ENCODE results near the gene DNAH14. TPM values are rescaled to one million over a fixed set of nuclear protein-coding genes. Genes with fewer than 3 reads are reported as not detected.
"Not testable (repeated sequence)": the region's sequence is repeated elsewhere in the genome, so short reads cannot be mapped to it uniquely, and the experiment has no call there.

Gene DNAH14
- total RNA-seq, 2 donors from 2014 or later: 16.9 to 33.3 TPM

DNA sequence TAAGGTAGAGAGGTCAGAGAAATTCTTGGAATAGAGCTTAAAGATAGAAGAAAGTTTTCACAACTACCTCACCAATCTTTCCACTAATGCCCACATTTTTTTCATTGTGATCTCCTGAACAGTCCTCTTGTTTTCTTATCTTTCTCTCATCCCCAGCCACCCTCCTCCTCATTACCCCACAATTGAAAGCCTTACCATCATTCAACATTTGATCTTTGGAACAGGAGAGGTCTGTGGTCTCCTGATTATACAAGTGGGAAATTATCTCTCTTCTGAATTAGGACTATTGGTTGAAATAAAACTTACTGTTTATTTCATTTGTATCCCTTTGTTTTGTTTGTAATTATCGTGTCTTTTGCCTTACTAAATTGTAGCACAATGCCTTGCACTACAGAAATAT is 29.6 kb downstream of the DNAH14 start:
- Histone ChIP-seq H3K4me3 (no peak overlapping the region), H3K27ac (no peak overlapping the region), H3K9me3 (no peaks in the 10 kb centered on the region), H3K4me1 (no peaks in the 10 kb centered on the region), H3K27me3 (no peaks in the 10 kb centered on the region), H3K36me3 (replicated peaks in 1 of 2; ENCODE audit: insufficient read depth in 1 of 2, low read depth in 2 of 2) (no peaks in the 10 kb centered on the region)
- intact Hi-C loops (cut with DNase I): no loop called here
- TF ChIP-seq POLR2A (IDR thresholded peaks at IDR 0.05): no peak
- TF ChIP-seq, protein P1, sequence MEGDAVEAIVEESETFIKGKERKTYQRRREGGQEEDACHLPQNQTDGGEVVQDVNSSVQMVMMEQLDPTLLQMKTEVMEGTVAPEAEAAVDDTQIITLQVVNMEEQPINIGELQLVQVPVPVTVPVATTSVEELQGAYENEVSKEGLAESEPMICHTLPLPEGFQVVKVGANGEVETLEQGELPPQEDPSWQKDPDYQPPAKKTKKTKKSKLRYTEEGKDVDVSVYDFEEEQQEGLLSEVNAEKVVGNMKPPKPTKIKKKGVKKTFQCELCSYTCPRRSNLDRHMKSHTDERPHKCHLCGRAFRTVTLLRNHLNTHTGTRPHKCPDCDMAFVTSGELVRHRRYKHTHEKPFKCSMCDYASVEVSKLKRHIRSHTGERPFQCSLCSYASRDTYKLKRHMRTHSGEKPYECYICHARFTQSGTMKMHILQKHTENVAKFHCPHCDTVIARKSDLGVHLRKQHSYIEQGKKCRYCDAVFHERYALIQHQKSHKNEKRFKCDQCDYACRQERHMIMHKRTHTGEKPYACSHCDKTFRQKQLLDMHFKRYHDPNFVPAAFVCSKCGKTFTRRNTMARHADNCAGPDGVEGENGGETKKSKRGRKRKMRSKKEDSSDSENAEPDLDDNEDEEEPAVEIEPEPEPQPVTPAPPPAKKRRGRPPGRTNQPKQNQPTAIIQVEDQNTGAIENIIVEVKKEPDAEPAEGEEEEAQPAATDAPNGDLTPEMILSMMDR (IDR thresholded peaks at IDR 0.05): no peak
- DNase-seq (no peak), ATAC-seq (no peak)
- WGBS, 2 donors: 91 to 97% methylated on average over 1 of the region's 1 CpG

DNA sequence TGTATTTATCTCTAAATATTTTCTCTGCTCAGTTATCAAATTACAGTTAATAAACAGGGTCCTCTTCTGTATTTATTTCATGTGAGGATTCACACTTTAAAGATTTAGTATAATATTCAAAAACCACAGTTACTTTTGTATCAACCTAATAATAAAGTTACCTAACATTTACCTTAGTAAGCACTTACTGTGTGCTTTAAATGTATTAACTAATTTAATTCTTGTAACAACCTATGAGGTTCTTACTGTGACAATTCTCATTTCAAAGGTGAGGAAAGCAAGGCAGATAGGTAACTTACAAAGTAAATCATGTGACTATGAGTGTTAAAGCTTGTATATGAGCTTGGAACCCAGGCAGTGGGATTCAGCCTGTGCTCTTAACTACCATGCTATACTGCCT is 30.2 kb downstream of the DNAH14 start:
- intact Hi-C loops (cut with DNase I): no loop called here
- no peaks in the 10 kb centered on the region for H3K9me3 ChIP-seq
- H3K27ac ChIP-seq: no peak overlapping the region
- TF ChIP-seq, protein P1 (IDR thresholded peaks at IDR 0.05): no peak
- TF ChIP-seq POLR2A (IDR thresholded peaks at IDR 0.05): no peak
- H3K4me1 ChIP-seq: no peaks in the 10 kb centered on the region
- DNase-seq (no peak), ATAC-seq (no peak)
- H3K4me3 ChIP-seq: no peak overlapping the region
- H3K36me3 ChIP-seq (replicated peaks in 1 of 2; ENCODE audit: insufficient read depth in 1 of 2, low read depth in 2 of 2): no peaks in the 10 kb centered on the region
- no peaks in the 10 kb centered on the region for H3K27me3 ChIP-seq

DNA sequence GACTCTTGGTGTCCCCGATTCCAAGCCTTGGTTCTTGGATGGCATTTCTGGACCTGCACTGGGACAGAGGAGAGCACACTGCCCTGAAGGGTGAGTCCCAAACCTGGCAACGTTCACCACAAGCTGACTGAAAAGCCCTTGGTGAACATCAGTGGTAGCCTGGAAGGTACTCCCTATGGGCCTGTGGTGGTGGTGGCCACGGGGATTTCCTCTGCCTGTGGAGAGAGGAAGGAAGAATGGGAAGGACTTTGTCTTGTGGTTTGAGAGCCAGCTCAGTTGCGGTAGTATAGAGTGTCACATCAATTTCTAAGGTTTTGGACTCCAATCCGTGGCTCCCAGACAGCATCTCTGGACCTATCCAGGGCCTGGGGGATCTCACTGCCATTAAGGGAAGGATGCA is 50.7 kb downstream of the DNAH14 start:
- intact Hi-C loops (cut with DNase I): no loop called here
- WGBS, 2 donors: 81% methylated on average over 5 of the region's 5 CpGs
- Histone ChIP-seq H3K27me3 (no peaks in the 10 kb centered on the region), H3K27ac (no peak overlapping the region), H3K4me1 (no peaks in the 10 kb centered on the region), H3K36me3 (replicated peaks in 1 of 2; ENCODE audit: insufficient read depth in 1 of 2, low read depth in 2 of 2) (no peaks in the 10 kb centered on the region), H3K9me3 (no peaks in the 10 kb centered on the region), H3K4me3 (no peak overlapping the region)
- TF ChIP-seq POLR2A (IDR thresholded peaks at IDR 0.05): no peak
- TF ChIP-seq, protein P1 (IDR thresholded peaks at IDR 0.05): no peak
- ATAC-seq (no peak), DNase-seq (no peak)

DNA sequence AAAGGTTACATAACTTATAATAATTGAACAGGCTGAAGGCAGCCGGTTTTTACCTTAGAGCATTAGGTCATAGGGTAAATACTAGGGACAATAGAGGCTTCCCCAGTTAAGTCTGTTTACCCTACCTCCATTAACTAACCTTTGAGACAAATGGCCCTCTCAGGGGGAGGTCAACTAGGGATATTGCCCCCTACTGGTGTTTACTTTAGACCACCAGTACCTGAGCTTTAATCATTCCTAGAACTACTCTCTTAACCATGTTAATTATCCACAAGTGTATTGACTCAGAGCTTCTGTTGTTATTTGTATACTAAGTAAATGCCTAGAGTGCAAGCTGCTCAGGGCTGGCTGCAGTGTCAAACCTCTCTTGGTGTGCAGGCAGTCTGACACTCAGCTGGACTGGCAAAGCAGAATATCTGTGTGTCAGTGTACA is 52.5 kb downstream of the DNAH14 start:
- H3K36me3 ChIP-seq (replicated peaks in 1 of 2; ENCODE audit: insufficient read depth in 1 of 2, low read depth in 2 of 2); ATAC-seq; DNase-seq; H3K27me3 ChIP-seq; H3K27ac ChIP-seq; H3K9me3 ChIP-seq; H3K4me3 ChIP-seq; H3K4me1 ChIP-seq; intact Hi-C loops (cut with DNase I): not testable (repeated sequence)
- 43 to 54% methylated on average over 1 of the region's 1 CpG for WGBS, 2 donors

DNA sequence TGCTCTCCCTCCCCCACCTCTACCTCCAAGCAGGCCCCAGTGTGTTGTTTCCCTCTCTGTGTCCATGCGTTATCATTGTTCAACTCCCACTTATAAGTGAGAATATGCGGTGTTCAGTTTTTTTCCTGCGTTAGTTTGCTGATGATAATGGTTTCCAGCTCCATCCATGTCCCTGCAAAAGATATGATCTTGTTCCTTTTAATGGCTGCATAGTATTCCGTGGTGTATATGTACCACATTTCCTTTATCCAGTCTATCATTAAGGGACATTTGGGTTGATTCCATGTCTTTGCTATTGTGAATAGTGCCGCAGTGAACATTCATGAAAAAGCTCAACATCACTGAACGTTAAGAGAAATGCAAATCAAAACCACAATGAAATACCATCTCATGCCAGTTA is 58.6 kb downstream of the DNAH14 start:
- Histone ChIP-seq H3K9me3 (no peaks in the 10 kb centered on the region), H3K36me3 (replicated peaks in 1 of 2; ENCODE audit: insufficient read depth in 1 of 2, low read depth in 2 of 2) (no peaks in the 10 kb centered on the region), H3K4me3 (no peak overlapping the region), H3K27ac (no peak overlapping the region), H3K27me3 (no peaks in the 10 kb centered on the region), H3K4me1 (no peaks in the 10 kb centered on the region)
- intact Hi-C loops (cut with DNase I): no loop called here
- WGBS, 2 donors: 92 to 95% methylated on average over 6 of the region's 6 CpGs
- ATAC-seq (no peak), DNase-seq (no peak)
- TF ChIP-seq, protein P1 (IDR thresholded peaks at IDR 0.05): no peak
- no peak for TF ChIP-seq POLR2A (IDR thresholded peaks at IDR 0.05)

All from body of pancreas (tissue), 4 donors.